ENCODE measurements around the gene GAPT. TPM values are rescaled to one million over a fixed set of nuclear protein-coding genes. Genes with fewer than 3 reads are reported as not detected.

Gene GAPT
- total RNA-seq, 1 donor from 2014 or later, result 39.8 TPM

DNA sequence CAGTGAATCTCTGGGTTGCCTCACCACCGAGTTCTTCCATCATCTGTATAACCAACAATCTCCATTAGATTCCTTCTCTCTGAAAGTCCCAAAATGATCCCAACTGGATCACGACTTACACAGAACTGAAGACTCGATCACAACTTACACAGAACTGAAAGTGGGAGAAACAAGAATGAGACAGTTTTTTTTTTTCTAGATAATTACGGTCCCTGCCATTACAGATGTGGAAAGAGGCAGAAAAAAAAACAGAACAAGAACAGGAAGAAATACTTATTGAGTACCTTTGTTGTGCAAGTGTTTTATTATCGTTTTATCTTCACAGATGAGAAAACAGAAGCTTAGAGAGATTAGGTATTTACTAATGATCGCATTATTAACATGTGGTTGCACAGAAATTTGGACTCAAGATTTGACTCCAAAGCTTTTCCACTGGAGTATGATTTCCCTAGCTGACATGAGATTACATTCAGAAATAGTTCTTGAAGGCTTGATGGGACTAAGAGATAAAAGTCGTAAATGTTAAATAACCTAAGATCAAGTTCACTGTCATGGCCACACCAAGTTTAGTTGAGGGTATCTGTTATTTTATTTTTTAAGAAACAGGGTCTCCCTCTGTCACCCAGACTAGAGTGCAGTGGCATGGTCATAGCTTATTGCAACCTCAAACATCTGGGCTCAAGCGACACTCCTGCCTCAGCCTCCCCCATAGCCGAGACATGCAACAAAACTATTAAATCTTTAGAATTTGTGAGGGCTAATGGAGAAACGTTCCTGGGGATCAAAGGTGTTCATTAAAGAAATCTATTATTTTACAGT is 40.2 kb upstream of the GAPT start:
- TF ChIP-seq, protein P1, sequence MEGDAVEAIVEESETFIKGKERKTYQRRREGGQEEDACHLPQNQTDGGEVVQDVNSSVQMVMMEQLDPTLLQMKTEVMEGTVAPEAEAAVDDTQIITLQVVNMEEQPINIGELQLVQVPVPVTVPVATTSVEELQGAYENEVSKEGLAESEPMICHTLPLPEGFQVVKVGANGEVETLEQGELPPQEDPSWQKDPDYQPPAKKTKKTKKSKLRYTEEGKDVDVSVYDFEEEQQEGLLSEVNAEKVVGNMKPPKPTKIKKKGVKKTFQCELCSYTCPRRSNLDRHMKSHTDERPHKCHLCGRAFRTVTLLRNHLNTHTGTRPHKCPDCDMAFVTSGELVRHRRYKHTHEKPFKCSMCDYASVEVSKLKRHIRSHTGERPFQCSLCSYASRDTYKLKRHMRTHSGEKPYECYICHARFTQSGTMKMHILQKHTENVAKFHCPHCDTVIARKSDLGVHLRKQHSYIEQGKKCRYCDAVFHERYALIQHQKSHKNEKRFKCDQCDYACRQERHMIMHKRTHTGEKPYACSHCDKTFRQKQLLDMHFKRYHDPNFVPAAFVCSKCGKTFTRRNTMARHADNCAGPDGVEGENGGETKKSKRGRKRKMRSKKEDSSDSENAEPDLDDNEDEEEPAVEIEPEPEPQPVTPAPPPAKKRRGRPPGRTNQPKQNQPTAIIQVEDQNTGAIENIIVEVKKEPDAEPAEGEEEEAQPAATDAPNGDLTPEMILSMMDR (IDR thresholded peaks at IDR 0.05), result no peak
- Mint-ChIP-seq H3K27ac (no peak overlapping the region), H3K4me1 (no peaks in the 10 kb centered on the region), H3K4me3 (no peak overlapping the region), H3K27me3 (no peaks in the 10 kb centered on the region), H3K36me3 (ENCODE audit: low read depth) (peaks cover 17% of the 10 kb centered on the region), H3K9me3 (no peaks in the 10 kb centered on the region)
- ChIA-PET CTCF (no interaction called here), POLR2A (no interaction called here)
- DNase-seq (no peak), ATAC-seq (ENCODE audit: low read depth) (no peak)
- intact Hi-C loops (cut with micrococcal nuclease), result no loop called here

DNA sequence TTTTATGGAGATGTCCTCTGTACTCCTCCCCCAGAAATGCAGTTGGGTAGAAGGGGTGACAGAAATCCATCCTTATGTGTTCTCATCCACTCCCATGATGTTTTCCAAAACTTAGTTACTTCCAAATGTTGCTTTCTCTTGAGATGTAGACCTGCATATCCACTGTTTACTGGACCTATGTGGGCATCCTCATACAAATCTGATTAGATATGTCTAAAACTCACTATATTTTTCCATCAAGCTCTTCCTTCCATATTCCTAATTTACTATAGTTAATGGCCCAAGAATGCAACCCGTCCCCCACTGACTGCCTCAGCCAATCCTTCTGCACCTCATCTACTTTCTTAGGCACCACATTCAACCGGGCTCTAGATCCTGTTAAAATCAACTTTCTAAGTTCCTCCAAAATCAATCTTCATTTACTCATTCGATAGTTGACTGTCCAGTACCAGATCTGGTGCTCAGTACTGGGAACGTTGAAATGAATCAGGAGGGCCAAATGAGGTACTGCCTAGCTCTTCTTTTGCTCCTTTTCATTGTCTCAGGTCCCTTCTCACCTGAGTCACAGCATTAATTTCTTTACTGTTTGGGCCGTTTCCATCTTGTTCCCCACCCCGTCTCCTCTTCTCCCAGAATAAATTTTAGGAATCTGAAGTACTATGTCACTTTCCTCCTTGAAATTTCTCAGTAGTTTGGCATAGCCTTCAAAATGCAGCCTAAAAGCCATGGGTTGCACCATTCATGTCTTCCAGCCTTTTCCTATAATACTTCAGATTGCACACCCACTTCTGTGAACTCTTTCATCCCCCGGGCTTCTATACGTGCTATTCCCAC is 39.3 kb upstream of the GAPT start:
- Mint-ChIP-seq H3K36me3 (ENCODE audit: low read depth) (peaks cover 22% of the 10 kb centered on the region), H3K4me3 (no peak overlapping the region), H3K27ac (no peak overlapping the region), H3K4me1 (no peaks in the 10 kb centered on the region), H3K27me3 (no peaks in the 10 kb centered on the region), H3K9me3 (no peaks in the 10 kb centered on the region)
- CTCF ChIA-PET, result no interaction called here
- intact Hi-C loops (cut with micrococcal nuclease), result no loop called here
- no peak for DNase-seq
- POLR2A ChIA-PET, result no interaction called here
- ATAC-seq (ENCODE audit: low read depth), result no peak
- TF ChIP-seq, protein P1 (IDR thresholded peaks at IDR 0.05), result no peak

DNA sequence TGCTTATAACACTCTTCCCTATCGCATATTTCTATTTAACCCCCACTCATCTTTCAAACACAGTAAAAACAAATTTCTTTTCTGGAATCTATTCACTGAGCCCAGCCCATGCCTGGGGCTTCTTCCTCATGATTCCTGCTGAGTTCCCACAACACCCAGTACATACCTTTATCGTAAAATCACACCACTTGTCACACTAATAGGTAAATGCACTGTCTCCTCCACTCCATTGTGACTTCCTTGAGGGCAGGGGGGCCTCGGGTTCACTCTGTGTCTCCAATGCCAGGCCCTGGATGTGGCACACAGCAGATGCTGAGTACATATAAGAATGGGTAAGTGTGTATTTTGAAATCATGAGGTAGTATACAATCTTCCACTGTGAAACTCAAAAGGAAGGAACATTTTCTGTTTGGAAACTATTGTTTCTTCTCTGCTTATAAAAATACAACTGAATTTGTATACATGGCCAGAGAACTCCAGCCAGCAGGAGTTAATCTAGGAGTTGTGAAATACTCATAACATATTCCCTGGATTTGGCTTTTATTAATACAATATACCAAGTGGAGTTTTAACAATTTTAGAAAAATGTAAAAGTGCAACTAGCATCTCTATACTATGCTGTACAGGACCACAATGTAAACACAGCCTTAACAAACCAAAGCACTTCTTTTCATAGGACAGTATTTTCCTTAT is 38.5 kb upstream of the GAPT start:
- H3K27me3 Mint-ChIP-seq, result no peaks in the 10 kb centered on the region
- H3K27ac Mint-ChIP-seq, result no peak overlapping the region
- H3K36me3 Mint-ChIP-seq (ENCODE audit: low read depth), result peaks cover 25% of the 10 kb centered on the region
- POLR2A ChIA-PET, result no interaction called here
- intact Hi-C loops (cut with micrococcal nuclease), result no loop called here
- no peaks in the 10 kb centered on the region for H3K4me1 Mint-ChIP-seq
- H3K9me3 Mint-ChIP-seq, result no peaks in the 10 kb centered on the region
- CTCF ChIA-PET, result no interaction called here
- DNase-seq (no peak), ATAC-seq (ENCODE audit: low read depth) (no peak)
- TF ChIP-seq, protein P1 (IDR thresholded peaks at IDR 0.05), result no peak
- H3K4me3 Mint-ChIP-seq, result no peak overlapping the region

DNA sequence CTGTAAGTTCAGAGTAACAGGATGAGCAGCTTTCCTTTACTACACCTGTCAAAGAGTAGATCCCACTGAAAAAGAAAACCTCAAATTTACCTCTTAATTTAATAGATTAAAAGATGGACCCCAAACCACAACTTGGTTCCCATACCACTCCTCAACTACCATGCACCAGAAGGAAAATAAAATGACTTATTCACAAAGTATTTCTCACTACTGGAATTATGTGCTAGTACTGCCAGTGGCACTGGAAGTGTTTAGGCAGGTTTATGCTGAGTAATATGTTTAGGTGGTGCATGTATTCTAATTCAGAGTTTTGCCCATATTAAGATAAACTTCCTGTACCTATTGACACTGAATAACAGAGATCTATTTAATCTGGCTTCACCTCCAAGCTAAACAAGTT is 37.9 kb upstream of the GAPT start:
- POLR2A ChIA-PET, result no interaction called here
- Mint-ChIP-seq H3K27ac (no peak overlapping the region), H3K4me1 (no peaks in the 10 kb centered on the region), H3K9me3 (no peaks in the 10 kb centered on the region), H3K4me3 (no peak overlapping the region), H3K36me3 (ENCODE audit: low read depth) (peaks cover 25% of the 10 kb centered on the region), H3K27me3 (no peaks in the 10 kb centered on the region)
- TF ChIP-seq, protein P1 (IDR thresholded peaks at IDR 0.05), result no peak
- DNase-seq (no peak), ATAC-seq (ENCODE audit: low read depth) (no peak)
- intact Hi-C loops (cut with micrococcal nuclease), result no loop called here
- CTCF ChIA-PET, result no interaction called here

DNA sequence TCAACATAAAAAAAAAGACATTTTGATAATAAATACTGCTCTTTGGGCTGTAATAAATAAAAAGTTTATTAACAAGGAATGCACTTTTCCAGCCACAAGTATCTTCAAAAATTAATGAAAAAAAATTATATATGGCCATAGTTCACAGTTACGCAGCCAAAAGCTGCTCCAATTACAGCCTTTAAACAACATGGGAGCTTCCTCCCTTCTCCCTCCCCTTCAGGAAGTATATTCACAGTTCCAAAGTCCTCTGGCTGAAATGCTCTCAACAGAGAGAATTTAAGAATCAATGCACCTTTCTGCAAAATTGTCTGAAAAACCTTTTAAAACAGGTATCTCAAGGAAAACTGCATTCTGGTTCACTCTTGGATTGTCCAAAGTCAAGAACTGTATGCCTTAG is 37.2 kb upstream of the GAPT start:
- no peak for DNase-seq
- peaks cover 5% of the 10 kb centered on the region for H3K4me1 Mint-ChIP-seq
- H3K27ac Mint-ChIP-seq, result no peak overlapping the region
- ChIA-PET POLR2A (no interaction called here), CTCF (no interaction called here)
- intact Hi-C loops (cut with micrococcal nuclease), result no loop called here
- H3K27me3 Mint-ChIP-seq, result no peaks in the 10 kb centered on the region
- H3K36me3 Mint-ChIP-seq (ENCODE audit: low read depth), result peaks cover 25% of the 10 kb centered on the region
- TF ChIP-seq, protein P1 (IDR thresholded peaks at IDR 0.05), result no peak
- no peaks in the 10 kb centered on the region for H3K9me3 Mint-ChIP-seq
- ATAC-seq (ENCODE audit: low read depth), result no peak
- H3K4me3 Mint-ChIP-seq, result no peak overlapping the region

All from activated B cell treated with CpG ODN at 0.5 μM for 24 hours (primary cell).